Activated effector memory CD4-positive, alpha-beta T cell treated with anti-CD3 and anti-CD28 coated beads, Interleukin-2, amount 50 U/mL, for 16 hours (primary cell): ENCODE results near the gene GADD45B.

Experiments used
- DNase-seq: peaks from one replicate; pipeline ENCODE4 v3.0.0-alpha.2; 2020

GADD45B gene, protein sequence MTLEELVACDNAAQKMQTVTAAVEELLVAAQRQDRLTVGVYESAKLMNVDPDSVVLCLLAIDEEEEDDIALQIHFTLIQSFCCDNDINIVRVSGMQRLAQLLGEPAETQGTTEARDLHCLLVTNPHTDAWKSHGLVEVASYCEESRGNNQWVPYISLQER

DNA sequence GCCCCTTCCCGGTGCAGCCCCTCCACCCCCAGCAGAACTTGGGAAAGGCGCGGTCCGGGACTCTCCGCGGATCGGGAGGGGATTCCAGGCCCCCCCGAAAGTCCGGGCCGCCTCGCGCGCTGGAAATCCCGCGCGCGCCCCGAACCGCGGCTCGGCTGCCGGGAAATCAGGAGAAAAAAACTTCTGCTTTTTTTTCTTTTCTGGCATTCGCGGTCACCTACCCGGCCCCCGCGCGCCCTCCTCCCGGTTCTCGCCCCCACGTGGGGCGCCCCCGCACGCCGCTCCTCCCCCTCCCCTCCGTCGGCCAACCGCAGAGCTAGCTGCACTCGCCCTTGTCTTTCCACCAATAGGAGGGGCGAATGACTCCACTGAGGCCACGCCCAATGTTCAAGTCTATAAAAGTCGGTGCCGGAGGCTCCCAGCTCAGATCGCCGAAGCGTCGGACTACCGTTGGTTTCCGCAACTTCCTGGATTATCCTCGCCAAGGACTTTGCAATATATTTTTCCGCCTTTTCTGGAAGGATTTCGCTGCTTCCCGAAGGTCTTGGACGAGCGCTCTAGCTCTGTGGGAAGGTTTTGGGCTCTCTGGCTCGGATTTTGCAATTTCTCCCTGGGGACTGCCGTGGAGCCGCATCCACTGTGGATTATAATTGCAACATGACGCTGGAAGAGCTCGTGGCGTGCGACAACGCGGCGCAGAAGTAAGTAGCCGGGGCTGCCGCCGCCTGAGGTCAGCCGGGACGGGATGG lies at the start of gene GADD45B:
GADD45B (plus strand) TSS at position 426 of the 749 bp plus-strand sequence; CDS start at position 658, 232 bp downstream.
- DNase-seq: peak; percentile 98

DNA sequence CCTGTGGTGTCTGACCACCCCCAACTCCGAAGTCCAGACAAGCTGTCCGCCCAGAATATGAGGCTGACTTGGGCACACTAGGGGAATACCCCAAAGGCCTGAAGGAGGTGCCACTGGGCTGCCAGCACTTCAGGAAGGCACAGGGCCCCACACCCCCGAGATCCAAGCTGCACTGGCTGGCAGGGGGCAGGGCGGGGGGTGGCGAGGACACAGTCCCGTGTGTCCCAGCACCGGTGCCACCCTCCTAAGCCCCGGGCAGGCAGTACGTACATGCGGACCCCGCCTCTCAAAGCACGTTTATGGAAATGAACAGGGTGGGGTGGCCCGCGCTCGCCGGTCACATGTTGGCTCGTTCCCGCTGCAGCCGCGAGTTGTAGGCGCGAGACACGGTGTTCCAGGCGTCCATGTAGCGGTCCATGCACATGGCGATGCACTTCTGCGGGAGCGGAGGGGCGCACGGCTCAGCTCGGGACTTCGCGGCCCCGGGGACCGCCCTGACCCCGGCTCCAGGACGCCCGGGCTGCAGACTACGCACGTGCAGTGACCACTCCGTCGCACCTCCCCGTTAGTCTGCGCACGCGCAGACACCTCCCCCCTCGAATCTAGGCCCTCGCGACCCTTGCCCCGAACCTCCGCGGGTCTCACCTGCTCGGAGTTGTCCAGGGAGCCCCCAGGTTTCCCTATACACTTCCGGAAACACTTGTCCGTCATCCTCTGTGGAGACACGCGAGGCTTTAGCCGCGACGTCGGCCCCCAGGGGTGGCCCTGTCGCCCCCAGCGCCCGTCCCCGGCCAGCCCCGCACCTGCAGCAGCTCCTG lies 49.1 kb upstream of the GADD45B start:
- DNase-seq: peak; percentile 79

DNA sequence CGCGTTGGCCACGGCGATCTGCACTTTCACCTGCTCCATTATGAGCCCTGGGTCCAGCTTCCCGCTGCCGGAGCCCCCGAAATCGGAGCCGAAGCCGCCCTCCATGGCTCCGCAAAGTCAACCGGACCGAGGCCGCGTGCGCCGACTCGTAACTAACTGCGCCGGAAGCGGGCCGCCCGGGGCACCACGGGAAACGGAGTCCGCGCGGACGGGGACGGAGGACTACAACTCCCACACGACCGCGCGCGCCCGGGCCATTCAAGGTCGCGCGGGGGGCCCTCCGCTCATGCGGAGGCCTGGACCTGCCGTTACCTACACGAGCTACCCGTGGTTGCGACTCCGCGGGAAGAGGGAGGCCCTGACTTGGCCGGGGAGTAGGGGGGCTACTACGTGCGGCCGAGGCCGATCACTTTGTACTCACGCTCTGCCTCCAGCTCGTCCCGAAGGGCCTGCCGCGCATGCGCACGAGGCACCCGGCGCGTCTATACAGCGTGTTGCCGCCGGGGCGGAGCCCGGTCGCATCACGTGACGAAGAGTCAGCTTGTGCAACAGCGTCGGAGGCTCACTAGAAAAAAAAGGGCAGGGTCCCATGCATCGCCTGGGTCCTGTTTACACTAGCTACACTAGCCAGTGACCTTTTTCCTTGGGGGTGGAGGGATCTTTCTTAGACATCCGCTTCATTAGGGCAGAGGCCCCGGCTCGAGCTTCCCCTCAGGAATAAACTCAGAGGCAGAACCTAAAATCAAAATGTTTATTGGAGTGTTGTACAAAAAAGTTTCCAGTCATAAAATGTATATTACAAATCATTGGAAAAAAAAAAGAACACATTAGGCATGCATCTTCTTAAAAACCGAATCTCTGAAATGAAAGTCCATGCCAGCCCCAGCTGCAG lies 48.3 kb upstream of the GADD45B start, which contains the start of gene TIMM13:
TIMM13 (minus strand) TSS at position 158 of the 892 bp plus-strand sequence; CDS start at position 105, 53 bp downstream.
- peak; percentile 99 for DNase-seq

DNA sequence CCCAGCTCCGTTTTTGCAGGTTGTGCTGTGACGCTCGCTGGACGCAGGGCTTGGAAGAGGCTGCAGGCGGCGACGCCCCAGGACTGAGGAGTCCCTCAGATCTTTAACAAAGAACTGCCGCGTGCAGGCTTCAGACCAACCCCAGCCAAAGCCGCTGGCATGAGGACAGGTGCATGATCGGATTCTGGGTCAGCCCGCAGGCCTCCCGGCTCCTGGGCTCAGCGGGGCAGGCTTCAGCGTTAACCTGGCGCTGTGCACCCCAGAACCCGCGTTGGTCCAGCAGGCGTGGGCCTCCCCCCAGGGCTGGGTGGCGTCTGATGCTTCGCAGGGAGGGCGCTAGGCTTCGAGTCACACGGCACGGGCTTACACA lies 47.6 kb upstream of the GADD45B start:
- DNase-seq: no peak

DNA sequence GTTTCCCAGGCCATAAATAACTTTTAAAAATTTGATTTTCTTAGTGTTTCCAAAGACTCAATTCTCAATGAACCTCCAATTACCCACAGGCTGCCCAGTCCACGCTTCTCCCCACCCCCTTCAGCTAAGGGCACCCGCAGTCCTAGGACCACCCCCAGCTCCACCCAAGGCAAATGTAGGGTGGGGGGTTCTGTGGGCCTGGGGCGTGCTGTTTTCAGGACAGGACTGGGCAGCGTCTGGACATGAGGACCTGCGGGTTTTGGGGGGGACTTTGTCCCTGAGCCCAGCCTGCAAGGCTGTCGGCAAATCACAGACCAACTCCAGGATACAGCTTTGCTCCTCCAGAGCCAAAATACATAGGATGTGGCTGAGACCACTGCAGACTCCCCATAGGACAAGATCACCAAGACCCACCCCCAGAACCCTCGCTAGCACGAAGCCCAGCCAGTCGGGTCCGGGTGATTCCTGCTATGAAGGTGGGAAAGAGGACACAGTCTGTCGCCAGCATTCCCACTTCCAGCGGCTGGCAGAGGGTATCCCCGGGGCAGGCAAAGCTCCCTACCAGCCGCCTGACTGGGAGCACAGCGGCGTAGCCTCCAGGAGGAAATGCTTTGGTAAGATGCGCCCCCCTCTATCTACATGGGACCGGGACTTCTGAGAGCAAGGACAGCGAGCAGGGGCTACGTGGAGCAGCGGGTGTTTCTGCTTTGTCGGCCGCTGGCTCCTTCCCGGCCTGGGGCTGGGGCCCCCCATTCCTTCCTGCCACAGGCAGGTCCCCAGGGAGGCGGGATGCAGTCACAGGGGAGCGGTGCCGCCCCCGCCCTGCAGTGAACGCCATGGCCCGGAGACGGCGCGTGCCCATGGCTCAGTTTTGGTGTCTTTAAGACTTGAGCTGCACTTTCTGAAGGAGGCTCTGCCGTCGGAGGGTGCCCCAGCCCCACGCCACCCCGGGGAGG lies 46.9 kb upstream of the GADD45B start:
- no peak for DNase-seq

DNA sequence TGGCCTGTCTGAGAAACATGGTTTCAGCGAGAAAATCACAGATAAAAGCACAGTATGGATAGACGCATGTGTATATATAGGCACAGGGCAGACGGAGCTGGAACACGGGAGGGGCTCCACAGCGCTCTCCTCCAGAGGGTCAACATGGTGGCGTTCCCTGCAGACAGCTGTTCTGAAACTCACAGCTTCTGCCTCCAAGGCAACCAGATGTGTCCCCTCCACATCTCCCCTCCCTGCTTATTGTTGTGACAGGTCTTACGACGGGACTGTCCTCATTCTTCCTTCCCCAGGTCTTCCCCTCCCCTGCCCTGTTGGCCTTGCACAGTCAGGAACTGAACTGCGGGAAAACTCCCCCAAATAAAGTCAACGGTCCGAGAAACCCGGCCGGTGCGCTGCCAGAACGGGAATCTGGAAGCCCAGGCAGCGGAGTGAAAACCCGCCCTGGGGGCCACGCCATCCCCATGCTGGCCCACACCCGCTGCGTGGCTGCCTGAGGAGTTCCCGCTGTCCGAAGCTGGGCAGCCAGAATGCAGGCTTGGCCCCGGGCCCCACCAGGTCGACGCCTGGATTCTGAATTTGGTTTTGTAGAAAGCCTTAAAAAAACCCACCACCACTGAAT lies 45.9 kb upstream of the GADD45B start:
- no peak for DNase-seq

DNA sequence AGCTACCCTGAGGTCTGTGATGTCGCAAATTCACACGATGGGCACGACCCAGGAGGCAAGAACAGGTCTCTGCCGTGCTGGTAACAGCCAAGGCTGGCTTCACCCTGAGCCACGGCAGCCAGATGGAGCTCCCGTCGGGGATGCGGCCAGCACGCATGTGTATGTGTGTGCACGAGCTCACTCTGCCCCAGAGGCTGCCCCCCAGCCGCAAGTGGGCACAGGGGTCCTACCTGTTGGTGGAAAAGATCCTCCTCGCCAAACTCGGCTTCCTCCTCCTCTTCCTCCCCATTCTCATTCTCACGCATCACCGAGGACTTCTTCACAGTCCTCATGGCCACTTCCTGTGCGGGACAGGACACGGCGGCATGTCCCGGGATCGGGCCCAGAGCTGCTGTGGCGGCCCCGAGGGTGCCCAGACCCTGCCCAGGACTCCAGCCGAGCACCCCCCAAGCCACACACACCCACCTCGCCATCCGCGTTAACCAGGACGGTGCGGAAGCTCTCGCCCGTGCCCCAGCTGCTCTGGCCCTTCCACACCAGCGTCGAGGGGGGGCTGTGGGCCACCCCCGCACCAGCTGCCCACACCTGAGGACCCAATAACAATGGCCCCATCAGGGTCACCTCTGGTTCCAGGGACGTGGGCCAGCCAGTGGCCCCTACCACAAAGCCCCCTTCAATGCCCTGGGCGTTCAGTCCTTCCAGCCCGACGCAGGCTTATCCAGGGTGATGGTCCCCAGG lies 44.4 kb upstream of the GADD45B start:
- DNase-seq: no peak

DNA sequence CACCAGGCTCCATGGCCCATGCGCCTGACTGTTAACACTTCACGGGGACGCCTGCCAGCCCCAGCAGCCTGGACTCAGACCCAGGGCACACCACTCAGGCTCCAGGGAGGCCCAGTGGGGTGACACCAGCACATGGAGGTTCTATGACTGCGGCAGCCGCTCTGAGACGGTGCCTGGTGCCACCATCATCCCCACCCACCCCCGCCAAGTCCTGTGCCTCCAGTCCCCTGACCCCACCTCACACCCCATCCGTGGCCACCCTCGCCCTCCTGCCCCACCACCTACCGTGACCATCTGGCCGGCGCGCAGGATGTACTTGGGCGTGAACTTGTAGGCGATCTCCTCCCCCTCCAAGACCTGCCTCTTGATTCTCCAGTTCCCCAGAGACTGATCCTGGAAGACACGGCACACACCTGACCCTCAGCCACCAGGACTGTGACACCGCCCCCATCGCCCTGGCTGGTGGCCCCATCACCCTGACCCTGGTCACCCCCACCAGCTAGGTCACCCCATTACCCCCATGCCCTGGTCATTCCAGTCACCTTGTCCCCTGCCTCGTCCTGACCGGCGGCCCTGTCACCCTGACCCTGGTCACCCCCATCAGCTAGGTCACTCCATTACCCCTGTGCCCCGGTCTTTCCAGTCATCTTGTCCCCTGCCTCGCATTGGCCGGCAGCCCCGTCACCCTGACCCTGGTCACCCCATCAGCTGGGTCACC lies 43.6 kb upstream of the GADD45B start:
- DNase-seq: no peak

DNA sequence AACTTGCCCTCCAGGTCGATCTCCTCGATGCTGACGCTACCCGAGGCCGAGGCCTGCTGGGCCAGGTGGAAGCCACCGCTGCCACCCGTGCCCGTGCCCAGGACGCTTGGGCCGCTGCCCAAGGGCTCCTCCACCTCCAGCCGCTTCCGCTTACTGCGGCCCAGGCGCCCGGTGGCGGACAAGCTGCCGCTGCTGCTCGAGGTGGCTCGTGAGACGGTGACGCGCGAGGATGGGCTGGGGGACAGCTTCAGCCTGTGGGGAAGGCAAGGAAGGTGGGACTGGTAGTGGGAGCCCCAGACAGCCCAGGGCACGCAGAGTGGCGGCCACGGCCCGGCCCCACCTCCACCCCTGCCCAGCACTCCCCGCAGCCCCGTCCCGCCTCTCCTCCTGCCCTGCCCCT lies 42.1 kb upstream of the GADD45B start:
- no peak for DNase-seq

DNA sequence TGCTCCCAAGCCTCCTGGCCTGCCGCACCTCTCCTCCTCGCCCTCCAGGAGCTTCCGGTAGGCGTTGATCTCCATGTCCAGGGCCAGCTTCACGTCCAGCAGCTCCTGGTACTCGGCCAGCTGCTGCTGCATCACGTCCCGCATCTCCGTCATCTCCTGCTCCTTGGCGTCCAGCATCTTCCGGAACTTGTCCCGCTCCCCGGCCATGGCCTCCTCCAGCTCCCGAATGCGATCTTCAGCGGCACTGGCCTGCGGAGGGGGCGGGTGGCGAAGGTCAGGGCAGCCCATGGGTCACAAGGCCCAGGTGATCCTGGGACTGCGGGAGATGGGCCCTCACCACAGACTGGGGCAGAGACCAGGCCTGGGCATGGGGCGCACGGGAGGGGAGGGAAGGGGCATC lies 41.7 kb upstream of the GADD45B start:
- no peak for DNase-seq

DNA sequence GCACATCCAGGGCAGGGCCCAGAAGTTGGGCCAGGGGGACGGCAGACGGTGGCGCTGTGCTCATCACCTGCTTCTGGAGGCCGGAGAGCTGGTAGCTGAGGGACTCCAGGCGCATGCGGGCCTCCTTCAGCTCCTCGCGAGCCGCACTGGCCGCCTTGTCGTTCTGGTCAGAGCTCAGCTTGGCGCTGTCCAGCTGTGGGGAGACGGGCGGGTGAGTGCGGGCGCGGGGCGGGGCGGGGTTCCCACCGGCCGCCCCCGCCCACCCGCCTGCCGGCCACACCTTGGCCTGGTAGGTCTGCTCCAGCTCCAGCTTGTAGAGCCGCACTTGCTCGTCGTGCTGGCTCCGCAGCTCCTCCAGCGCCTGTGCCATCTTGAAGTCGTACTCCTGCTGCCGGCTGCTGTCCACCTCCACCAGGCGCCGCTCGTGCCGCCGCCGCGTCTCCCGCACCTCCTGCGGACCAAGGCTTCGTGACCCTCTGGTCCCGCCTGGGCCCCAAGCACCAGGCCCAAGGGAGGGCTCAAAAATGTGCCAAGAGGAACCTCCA lies 41.1 kb upstream of the GADD45B start:
- no peak for DNase-seq

DNA sequence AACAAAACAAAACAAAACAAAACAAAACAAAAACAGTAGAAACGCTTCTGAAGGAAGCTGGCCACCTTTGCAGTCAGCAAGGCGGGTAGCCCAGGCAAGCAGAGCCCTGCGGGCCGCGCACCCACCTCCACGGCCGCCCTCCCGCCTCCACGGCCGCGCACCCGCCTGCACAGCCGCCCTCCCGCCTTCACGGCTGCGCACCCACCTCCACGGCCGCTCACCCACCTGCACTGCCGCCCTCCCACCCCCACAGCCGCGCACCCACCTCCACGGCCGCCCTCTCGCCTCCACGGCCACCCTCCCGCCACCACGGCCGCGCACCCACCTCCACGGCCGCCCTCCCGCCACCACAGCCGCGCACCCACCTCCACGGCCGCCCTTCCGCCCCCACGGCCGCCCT lies 39.5 kb upstream of the GADD45B start:
- DNase-seq: no peak

DNA sequence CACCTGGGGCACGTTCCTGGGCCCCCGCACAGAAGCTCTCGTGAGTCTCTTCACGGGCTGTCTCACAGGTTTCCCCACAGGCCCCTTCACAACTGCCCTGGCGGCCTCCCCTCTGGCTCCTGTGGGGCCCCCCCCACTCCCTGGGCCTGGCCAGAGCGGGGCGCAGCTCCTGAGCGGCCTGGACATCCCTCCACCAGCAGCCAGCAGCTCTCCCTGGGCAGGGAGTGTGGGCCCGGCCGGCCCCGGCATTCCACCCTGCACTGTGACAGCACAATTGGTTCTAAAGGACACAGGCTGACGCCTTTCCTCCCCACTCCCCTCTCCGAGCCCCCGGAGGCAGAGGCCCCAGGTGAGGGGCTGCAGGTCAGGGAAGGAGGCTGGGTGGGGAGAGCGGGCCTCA lies 39.0 kb upstream of the GADD45B start:
- no peak for DNase-seq

DNA sequence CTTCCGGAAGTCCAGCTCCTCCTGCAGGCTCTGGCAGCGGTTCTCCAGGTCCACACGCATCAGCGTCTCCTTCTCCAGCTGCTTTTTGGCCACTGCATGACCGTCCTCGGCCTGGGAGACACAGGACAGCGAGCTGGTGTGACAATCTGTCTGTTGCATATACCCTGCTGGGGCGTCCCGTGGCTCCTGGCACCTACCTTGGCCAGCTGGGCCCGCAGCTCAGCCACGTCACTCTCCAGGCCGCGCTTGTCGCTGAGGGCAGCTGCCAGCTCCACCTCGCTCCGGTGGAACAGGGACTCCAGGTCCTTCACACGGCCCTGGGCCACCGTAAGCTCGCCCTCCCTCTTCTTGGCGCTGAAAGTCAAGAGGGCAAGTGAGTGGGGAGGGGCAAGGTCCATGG lies 37.7 kb upstream of the GADD45B start:
- DNase-seq: no peak

DNA sequence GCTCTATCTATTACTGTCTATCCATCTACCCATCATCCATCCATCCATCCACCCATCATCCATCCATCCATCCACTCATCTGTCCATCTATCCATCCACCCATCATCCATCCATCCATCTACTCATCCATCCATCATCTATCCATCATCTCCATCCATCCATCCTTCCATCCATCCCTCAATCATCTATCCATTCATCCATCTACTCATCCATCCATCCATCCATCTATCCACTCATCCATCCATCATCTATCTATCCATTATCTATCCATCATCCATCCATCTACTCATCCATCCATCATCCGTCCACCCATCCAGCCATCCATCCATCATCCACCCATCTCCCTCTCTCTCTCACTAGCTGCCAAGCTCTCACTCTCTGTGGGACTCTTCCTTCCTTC lies 35.4 kb upstream of the GADD45B start:
- DNase-seq: no peak

DNA sequence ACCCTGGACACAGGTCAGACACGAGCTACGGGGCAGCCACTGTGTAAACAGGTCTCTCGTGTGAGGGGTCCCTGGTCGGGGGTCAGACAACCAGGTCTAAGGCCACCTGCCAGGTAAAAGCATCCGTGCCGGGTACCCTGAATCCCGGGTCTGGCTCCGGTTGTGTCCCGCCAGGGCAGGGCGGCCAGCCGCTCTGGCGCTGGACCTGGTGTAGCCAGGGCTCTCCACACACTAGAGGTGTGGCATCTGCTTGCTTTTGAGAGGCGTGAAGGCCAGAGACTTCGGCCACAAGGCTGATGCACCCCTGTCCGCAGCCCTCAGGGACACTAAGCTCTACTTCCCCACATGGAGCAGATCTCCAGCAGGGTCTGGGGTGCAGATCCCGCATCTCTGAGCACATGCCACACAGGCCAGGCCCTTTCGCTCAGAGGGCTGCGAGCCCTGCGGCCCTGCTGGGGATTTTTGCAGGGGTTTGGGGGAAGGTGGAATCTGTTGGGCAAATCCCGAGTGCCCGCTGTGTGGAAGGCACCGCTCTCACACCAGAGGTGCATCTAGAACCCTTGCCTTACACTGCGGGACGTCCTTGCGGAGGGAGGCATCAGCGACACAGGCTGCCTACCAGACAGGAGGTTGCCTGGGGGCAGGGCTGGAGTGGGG lies 34.7 kb upstream of the GADD45B start:
- DNase-seq: no peak

DNA sequence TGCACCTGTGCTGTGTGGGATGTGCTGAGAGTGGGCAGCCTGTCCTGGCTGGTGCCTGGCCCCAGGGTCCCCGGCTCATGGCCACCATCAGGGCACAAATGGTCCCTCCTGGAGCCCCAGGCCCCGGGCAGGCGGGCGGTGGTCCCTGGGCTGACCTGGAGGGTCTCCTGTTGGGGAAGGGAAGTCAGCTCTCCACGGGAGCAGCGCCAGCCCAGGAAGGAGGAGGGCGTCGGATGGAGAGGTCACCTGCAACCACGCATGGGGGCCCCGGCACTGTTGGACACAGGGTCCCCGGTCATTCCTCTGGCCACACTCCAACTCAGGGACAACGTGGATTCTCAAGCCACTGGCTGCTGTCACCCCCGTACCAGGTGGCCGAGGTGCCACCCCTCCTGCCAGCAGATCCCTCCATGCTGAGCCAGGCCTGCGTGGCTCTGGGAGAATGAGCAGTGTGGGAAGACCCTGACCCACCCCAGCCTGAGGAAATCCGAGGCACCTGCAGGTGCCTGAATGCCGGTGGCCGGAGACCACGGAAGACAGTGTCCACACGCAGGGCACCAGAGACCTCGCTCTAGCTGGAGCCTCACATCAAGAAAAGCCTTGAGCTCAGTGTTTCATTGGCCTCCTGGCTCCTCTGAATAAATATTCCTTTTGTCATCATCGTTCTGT lies 32.7 kb upstream of the GADD45B start:
- no peak for DNase-seq

DNA sequence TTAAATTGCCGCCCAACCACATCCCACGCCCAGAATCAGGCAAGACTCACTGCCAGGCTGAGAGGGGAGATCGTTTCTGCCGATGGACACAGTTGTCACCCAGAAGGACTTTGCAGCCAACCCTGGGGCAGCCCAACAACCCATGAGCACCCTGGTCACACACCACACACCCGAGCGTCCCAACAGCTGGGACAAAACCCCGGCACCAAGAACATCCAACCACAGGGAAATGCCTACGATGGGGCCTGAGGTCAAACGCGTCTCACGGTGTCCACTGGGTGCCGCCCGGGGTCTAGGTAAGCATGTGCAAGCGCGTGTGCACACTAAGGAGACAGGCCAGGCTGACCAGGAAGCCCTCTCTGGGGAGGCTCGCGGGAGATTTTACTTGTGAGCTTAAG lies 32.1 kb upstream of the GADD45B start:
- no peak for DNase-seq
